Immature natural killer cell (primary cell): ENCODE measurements around the gene MSH5. TPM values are rescaled to one million over a fixed set of nuclear protein-coding genes. Genes with fewer than 3 reads are reported as not detected.
"Not testable (repeated sequence)": the region's sequence is repeated elsewhere in the genome, so short reads cannot be mapped to it uniquely, and the experiment has no call there.

Source experiments
- DNase-seq, 3 donors: peaks; one replicate each; pipeline ENCODE4 v3.0.0; 2022; ENCODE audit warnings: mixed read lengths in 1 of 3
- H3K27ac Mint-ChIP-seq, 6 donors: one replicate each; pipeline ENCODE4 v1.8.0; 2020; ENCODE audit warnings: mixed read lengths in 6 of 6, mild to moderate bottlenecking in 5 of 6, inconsistent platforms in 4 of 6, moderate library complexity in 3 of 6
- H3K27me3 Mint-ChIP-seq, 3 donors: one replicate each; pipeline ENCODE4 v1.8.0; 2020 to 2021; ENCODE audit warnings: low read depth in 3 of 3, mild to moderate bottlenecking in 3 of 3, mixed read lengths in 3 of 3, moderate library complexity in 3 of 3, inconsistent platforms in 1 of 3
- H3K36me3 Mint-ChIP-seq, 3 donors: one replicate each; pipeline ENCODE4 v1.8.0; 2020; ENCODE audit warnings: mixed read lengths in 3 of 3, inconsistent platforms in 2 of 3, mild to moderate bottlenecking in 2 of 3
- H3K4me1 Mint-ChIP-seq, 2 donors: one replicate each; pipeline ENCODE4 v1.8.0; 2020; ENCODE audit warnings: inconsistent platforms in 2 of 2, mild to moderate bottlenecking in 2 of 2, mixed read lengths in 2 of 2, moderate library complexity in 1 of 2
- H3K4me3 Mint-ChIP-seq, 5 donors: one replicate each; pipeline ENCODE4 v1.8.0; 2020; ENCODE audit warnings: mild to moderate bottlenecking in 5 of 5, mixed read lengths in 5 of 5, inconsistent platforms in 3 of 5, moderate library complexity in 3 of 5
- H3K9me3 Mint-ChIP-seq, 6 donors: one replicate each; pipeline ENCODE4 v1.8.0; 2020; ENCODE audit warnings: mild to moderate bottlenecking in 6 of 6, mixed read lengths in 6 of 6, inconsistent platforms in 4 of 6, moderate library complexity in 3 of 6
- polyA plus RNA-seq, 3 donors: library from polyadenylated mRNA; unstranded; fragments of 300-500 nt; fragmentation: Illumina TruSeq; gene quantifications; one replicate each; pipeline ENCODE4 v1.2.3, GENCODE V29; 2021

Gene MSH5
- polyA plus RNA-seq, 3 donors from 2014 or later, result 2.1 to 2.5 TPM; not detected in 1

DNA sequence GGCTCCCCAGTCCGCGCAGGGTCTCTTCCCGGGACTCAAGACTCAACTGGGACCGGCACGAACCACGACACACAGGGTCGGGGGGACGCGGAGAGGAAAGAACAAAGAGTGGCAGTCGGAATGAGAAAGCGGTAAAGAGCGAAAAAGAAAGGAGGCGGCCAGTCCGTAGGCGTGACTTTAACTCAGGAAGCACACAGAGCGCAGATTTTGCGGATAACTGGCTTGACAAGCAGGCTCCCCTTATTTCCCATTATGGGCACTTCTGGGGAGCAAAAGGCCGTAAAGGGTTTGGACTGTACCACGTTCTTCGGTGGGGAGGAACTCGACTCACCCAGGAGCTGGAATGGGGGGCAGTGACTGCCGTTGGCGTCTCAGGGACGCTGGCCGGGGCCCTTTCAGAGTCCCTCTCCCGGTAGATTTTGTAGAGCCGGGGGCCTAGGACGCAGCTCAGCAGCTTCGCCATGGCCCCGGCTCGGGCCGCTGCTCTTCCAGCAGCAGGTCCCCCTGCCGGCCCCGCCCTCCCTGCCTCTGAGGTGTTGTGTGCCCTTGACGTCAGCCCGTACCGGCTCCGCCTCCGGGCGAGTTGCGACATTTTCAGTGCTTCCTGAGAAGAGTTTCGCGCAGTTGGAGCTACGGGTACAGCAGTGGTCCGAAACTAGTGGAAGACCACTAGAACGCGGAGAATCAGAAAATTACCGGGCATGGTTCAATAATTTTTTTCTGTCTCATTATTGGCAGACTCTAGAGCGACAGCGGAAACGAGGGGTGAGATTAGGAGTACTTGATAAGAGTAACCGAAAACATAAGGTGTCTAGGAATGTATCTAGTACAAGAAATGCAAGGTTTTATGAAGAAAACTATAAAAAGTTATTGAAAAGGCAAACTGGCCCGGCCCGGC is 36.7 kb upstream of the MSH5 start, which contains the start of gene ABHD16A:
TSS of gene ABHD16A (minus strand) at position 506 of the 898 bp plus-strand sequence. CDS start at position 463, 43 bp downstream.
- peak; percentile 97 for DNase-seq
- peak within 1 kb of the TSS; percentile 94 to 99 (median 96) for H3K4me3 Mint-ChIP-seq
- H3K36me3 Mint-ChIP-seq, result peaks cover 0 to 5% (median 0%) of the 10 kb centered on the region in 3 donors
- no peaks in the 10 kb centered on the region for H3K9me3 Mint-ChIP-seq
- peaks cover 34 to 35% of the 10 kb centered on the region in 2 donors for H3K4me1 Mint-ChIP-seq
- H3K27me3 Mint-ChIP-seq, result peaks cover 3 to 8% (median 3%) of the 10 kb centered on the region in 3 donors
- H3K27ac Mint-ChIP-seq, result peak within 1 kb of the TSS; percentile 95 to 99 (median 98)

DNA sequence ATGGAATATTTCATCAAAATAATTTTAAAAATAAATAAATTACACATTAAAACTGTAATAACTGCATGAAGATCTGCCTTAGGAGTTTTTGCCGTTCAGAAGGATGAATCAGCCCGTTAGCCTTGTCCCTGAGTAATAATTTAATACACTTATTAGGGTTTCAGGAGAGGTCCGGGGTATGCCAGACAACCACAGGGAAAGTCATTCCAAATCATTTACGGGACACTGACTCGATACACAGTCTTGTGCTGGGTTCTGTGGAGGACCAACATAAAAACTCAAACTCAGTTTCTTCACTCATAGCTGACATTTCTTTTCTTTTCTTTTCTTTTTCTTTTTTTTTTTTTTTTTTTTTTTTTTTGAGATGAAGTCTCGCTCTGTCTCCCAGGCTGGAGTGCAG is 33.9 kb upstream of the MSH5 start:
- peaks cover 30 to 32% of the 10 kb centered on the region in 2 donors for H3K4me1 Mint-ChIP-seq
- no peak for DNase-seq
- H3K4me3 Mint-ChIP-seq, result no peak overlapping the region
- no peaks in the 10 kb centered on the region for H3K36me3 Mint-ChIP-seq
- no peaks in the 10 kb centered on the region for H3K9me3 Mint-ChIP-seq
- H3K27ac Mint-ChIP-seq, result no peak overlapping the region
- H3K27me3 Mint-ChIP-seq, result peaks cover 3 to 8% (median 4%) of the 10 kb centered on the region in 3 donors

DNA sequence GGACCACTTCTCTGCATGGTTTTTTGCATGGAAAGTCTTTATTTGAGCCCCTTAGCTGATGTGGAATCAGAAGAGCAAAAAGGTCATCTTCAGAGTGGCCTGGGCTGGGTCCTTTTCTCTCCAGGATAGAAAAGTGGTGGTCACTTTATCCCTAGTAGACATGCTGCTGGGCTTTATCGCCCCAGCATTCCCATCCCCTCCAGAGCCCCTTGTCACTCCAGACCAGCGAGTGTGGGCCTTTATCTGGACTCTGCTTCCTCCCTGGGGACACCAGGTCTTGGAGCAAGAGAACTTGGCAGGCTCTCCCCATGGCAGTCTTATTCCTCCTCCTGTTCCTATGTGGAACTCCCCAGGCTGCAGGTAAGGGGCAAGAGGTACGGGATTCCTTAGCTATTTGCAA is 33.2 kb upstream of the MSH5 start, which contains the start of gene LY6G6F:
TSS of gene LY6G6F (plus strand) at position 268 of the 400 bp plus-strand sequence. CDS start at position 309, 41 bp downstream.
- Mint-ChIP-seq H3K27ac (peak within 1 kb of the TSS in 2 of 6 donors; percentile 19 to 68), H3K4me3 (no peak within 1 kb of the TSS)

DNA sequence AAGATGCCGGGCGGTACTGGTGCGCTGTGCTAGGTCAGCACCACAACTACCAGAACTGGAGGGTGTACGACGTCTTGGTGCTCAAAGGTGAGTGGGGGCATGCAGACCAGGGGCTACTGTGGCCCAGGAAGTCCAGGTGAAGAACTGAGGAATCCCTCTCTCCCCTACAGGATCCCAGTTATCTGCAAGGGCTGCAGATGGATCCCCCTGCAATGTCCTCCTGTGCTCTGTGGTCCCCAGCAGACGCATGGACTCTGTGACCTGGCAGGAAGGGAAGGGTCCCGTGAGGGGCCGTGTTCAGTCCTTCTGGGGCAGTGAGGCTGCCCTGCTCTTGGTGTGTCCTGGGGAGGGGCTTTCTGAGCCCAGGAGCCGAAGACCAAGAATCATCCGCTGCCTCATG is 32.1 kb upstream of the MSH5 start:
- Mint-ChIP-seq H3K27me3 (peaks cover 0 to 5% (median 4%) of the 10 kb centered on the region in 3 donors), H3K4me3 (no peak overlapping the region), H3K9me3 (no peaks in the 10 kb centered on the region), H3K27ac (peak overlapping the region in 1 of 6 donors; percentile 19), H3K4me1 (peaks cover 25 to 27% of the 10 kb centered on the region in 2 donors), H3K36me3 (no peaks in the 10 kb centered on the region)
- DNase-seq, result no peak

More for the DNA sequence above, 33.2 kb upstream of the MSH5 start, which contains the start of gene LY6G6F:
- peaks cover 3 to 8% (median 4%) of the 10 kb centered on the region in 3 donors for H3K27me3 Mint-ChIP-seq
- no peaks in the 10 kb centered on the region for H3K36me3 Mint-ChIP-seq
- peaks cover 30 to 31% of the 10 kb centered on the region in 2 donors for H3K4me1 Mint-ChIP-seq
- H3K9me3 Mint-ChIP-seq, result no peaks in the 10 kb centered on the region
- no peak for DNase-seq

DNA sequence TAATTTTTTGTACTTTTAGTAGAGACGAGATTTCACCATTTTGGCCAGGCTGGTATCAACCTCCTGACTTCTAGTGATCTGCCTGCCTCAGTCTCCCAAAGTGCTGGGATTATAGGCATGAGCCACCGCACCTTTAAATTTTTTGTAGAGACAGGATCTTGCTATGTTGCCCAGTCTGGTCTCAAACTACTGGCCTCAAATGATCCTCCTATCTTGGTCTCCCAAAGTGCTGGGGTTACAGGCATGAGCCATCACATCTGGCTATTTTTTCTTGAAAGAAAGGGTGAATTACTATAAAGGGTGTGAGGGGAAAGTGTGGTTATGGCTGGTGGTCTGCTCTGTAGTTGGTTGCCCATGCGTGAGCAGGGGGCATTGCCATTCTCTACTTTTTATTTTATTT is 31.6 kb upstream of the MSH5 start:
- Mint-ChIP-seq H3K4me1 (peaks cover 22 to 26% of the 10 kb centered on the region in 2 donors), H3K4me3 (no peak overlapping the region), H3K27ac (no peak overlapping the region), H3K36me3 (no peaks in the 10 kb centered on the region), H3K27me3 (peaks cover 0 to 3% (median 1%) of the 10 kb centered on the region in 3 donors), H3K9me3 (no peaks in the 10 kb centered on the region)
- no peak for DNase-seq

DNA sequence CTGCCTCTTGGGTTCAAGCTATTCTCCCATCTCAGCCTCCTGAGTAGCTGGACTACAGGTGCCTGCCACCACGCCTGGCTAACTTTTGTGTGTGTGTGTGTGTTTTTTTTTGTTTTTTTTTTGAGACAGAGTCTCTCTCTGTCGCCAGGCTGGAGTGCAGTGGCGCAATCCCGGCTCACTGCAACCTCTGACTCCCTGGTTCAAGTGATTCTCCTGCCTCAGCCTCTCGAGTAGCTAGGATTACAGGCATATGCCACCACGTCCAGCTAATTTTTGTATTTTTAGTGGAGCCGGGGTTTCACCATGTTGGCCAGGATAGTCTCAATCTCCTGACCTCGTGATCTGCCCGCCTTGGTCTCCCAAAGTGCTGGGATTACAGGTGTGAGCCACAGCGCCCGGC is 30.6 kb upstream of the MSH5 start:
- not testable (repeated sequence) for H3K27me3 Mint-ChIP-seq, H3K9me3 Mint-ChIP-seq, H3K27ac Mint-ChIP-seq, H3K36me3 Mint-ChIP-seq, H3K4me3 Mint-ChIP-seq, DNase-seq
- H3K4me1 Mint-ChIP-seq, result peaks cover 17 to 20% of the 10 kb centered on the region in 2 donors

DNA sequence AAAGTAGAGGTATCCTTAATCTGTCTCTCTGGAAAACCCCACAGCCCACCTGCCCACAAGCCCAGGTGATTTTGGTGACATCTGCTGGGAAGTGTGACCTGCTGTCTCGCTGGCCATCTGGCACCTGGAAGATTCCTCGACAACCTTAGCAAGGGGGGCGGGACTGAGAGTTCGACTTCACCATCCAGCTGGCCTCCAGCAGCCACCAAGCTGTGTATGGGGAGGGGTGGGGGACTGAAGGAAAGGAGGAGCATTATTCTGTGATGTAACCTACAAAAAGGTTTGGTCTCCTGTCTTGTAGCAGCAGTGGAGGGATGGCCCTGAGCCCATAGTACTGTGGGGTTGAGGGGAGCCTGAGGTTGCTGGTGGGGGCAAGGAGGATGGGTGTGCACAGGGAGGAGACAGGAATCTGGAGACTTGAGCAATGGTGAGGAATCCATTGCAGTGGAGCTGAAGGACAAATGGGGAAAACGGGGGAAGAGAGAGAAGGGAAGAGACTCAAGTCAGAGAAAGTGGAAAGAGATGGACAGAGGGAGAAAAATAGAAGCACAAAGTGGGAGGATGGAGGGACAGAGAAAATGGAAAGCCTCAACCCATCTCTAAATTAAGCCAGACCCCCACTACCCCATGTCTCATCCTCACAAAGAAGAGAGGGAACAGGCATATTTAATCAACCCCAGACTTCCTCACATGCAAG is 29.1 kb upstream of the MSH5 start:
- Mint-ChIP-seq H3K4me3 (peak overlapping the region in 3 of 5 donors; percentile 0 to 55 (median 33)), H3K4me1 (peaks cover 17 to 20% of the 10 kb centered on the region in 2 donors), H3K27me3 (peaks cover 0 to 3% (median 2%) of the 10 kb centered on the region in 3 donors), H3K27ac (peak overlapping the region in 3 of 6 donors; percentile 7 to 72 (median 40)), H3K9me3 (no peaks in the 10 kb centered on the region), H3K36me3 (no peaks in the 10 kb centered on the region)
- DNase-seq, result no peak

DNA sequence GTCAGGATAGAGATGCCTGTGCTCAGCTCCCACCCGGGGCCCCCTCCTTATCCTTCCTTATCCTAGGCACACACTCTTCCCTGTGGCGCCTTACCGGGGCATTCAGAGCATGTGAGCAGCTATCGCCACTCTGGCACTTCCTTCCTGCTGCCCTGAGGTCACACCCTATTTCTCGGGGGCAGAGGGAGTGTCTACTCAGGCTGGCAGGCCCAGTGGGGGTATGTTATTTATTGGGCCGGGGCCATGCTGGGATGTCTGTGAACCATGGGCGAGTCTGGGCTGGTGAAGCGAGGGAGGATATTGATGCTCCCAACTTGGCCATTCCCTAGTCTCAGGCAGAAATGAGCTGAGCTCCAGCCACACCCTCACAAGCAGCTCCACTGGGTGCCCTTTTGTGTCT is 28.6 kb upstream of the MSH5 start:
- no peaks in the 10 kb centered on the region for H3K36me3 Mint-ChIP-seq
- H3K27me3 Mint-ChIP-seq, result peaks cover 0 to 3% (median 2%) of the 10 kb centered on the region in 3 donors
- DNase-seq, result no peak
- no peak overlapping the region for H3K27ac Mint-ChIP-seq
- H3K9me3 Mint-ChIP-seq, result no peaks in the 10 kb centered on the region
- H3K4me3 Mint-ChIP-seq, result peak overlapping the region in 1 of 5 donors; percentile 33
- peaks cover 17 to 20% of the 10 kb centered on the region in 2 donors for H3K4me1 Mint-ChIP-seq

DNA sequence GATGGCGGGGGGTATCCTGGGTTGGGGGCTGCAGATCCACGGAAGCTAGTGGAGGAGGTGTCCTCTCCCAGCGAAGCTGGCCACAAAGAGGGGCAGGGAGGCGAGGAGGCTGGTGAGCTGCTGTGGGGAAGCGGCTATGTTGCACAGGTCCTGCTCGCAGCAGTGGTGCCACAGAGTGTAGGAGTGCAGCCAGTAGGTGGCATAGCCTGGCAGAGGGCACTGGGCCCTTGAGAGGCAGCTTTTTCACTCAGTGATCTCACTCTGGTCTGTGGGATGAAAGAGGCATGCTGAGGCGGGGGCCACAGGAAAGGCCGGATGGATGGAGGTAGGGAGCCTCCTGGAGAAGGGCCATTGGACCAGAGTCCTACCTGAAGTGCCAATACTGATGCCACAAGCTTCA is 27.5 kb upstream of the MSH5 start:
- peak overlapping the region in 1 of 5 donors; percentile 21 for H3K4me3 Mint-ChIP-seq
- peaks cover 17 to 20% of the 10 kb centered on the region in 2 donors for H3K4me1 Mint-ChIP-seq
- H3K27ac Mint-ChIP-seq, result peak overlapping the region in 2 of 6 donors; percentile 44 to 75
- no peaks in the 10 kb centered on the region for H3K36me3 Mint-ChIP-seq
- peaks cover 0 to 3% (median 2%) of the 10 kb centered on the region in 3 donors for H3K27me3 Mint-ChIP-seq
- no peak for DNase-seq
- no peaks in the 10 kb centered on the region for H3K9me3 Mint-ChIP-seq

DNA sequence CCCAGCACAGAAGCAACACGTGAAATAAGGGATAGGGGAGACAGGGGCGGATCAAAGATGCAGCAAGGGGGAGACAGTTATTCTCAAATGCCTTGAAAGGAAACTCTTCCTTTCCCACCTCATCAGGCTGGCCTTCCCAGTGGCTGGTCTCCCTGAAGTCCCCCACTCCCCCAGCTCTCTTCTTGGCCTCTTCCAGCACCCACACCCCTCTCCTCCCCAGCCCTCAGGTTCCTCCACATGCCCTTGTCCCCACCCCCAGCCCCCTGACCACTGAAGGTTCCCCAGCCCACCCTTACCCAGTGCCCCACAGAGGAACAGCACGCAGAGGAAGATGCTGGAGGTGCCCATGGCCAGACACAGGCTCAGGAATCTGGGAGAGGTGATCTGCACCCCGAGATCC is 26.3 kb upstream of the MSH5 start:
- no peaks in the 10 kb centered on the region for H3K9me3 Mint-ChIP-seq
- H3K27me3 Mint-ChIP-seq, result peaks cover 0 to 3% (median 2%) of the 10 kb centered on the region in 3 donors
- peak overlapping the region in 1 of 6 donors; percentile 49 for H3K27ac Mint-ChIP-seq
- no peaks in the 10 kb centered on the region for H3K36me3 Mint-ChIP-seq
- H3K4me1 Mint-ChIP-seq, result peaks cover 17 to 20% of the 10 kb centered on the region in 2 donors
- no peak overlapping the region for H3K4me3 Mint-ChIP-seq
- no peak for DNase-seq

DNA sequence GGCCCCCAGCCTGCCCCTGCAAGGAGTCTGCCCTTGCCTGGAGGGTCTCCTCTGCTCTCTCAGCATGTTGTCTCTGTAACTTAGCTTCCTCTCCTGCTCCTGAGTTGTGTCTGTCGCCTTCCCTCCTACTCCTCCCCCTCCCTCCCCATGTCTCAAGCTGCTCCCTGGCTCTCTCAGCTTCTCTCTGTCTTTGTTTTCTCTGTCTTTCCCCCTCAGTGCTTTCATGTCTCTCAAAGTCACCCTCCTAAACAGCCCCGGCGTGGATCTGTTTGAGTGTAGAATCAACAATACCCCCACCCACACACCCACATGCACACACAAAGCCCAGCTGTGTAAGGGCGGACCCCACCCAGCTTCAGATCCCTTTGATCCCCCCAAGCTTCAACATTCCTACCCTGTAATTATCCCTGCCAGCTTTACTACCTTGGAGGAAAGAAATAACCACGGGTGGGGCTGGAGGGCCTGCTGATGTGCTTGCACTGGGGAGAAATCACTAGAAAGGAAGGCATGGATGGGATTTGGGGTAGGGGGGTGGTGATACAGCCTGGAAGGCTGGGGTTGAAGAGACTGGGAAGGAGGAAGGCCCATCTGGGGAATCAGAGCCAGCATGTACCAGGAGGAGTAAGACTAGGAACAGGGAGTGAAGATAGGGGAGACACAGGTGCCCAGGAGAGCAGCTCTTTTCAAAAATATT is 25.7 kb upstream of the MSH5 start:
- Mint-ChIP-seq H3K27ac (no peak overlapping the region), H3K9me3 (no peaks in the 10 kb centered on the region)

DNA sequence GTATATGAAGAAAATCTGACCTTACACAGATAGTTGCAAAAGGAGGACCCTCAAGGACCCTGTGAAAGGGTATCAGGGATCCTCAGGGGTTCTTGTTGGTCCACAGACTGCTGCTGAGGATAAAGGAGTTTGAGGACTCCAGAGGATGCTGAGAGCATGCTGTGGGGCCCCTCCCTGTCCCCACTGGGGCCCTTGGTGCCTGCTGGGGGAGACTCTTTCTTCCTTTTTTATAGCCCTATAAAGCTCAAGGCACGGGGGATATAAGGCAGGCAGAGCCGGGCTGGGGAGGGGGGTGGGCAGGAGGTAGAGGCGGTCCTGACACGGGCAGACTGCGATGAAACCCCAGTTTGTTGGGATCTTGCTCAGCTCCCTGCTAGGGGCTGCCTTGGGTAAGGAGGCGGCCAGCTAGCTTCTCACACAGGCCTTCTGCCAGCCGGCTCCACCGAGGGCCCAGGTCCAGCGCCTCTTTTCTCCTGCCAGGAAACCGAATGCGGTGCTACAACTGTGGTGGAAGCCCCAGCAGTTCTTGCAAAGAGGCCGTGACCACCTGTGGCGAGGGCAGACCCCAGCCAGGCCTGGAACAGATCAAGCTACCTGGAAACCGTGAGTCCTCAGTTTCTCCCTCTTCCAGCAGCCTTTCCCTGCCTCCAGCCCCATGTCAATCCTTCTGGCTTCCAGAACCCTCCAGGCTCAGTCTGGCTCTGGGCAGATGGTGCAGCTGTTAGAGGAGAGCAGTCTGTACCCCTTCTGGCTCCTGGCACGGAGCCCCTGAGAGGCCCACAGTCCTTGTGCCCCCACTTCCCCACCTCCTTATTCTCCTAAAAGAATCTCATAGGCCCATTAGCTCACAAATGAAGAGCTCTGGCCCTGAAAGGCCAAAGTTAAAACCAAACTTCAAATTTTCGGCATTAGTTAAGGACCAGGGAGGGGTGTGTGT is 24.5 kb upstream of the MSH5 start, which contains the start of gene LY6G6D:
TSS of gene LY6G6D (plus strand) at position 327 of the 937 bp plus-strand sequence. CDS start at position 335, 8 bp downstream.
- peaks cover 2 to 5% (median 3%) of the 10 kb centered on the region in 3 donors for H3K27me3 Mint-ChIP-seq
- no peak for DNase-seq
- no peak within 1 kb of the TSS for H3K4me3 Mint-ChIP-seq
- H3K36me3 Mint-ChIP-seq, result no peaks in the 10 kb centered on the region
- peaks cover 17 to 20% of the 10 kb centered on the region in 2 donors for H3K4me1 Mint-ChIP-seq
- H3K27ac Mint-ChIP-seq, result no peak within 1 kb of the TSS
- no peaks in the 10 kb centered on the region for H3K9me3 Mint-ChIP-seq

More for the DNA sequence above, 25.7 kb upstream of the MSH5 start:
- H3K4me1 Mint-ChIP-seq, result peaks cover 17 to 20% of the 10 kb centered on the region in 2 donors
- no peak for DNase-seq
- no peaks in the 10 kb centered on the region for H3K36me3 Mint-ChIP-seq
- H3K4me3 Mint-ChIP-seq, result no peak overlapping the region
- peaks cover 2 to 5% (median 3%) of the 10 kb centered on the region in 3 donors for H3K27me3 Mint-ChIP-seq
